ENCODE results near the gene PHIP. TPM values are rescaled to one million over a fixed set of nuclear protein-coding genes. Genes with fewer than 3 reads are reported as not detected.

Gene PHIP
- total and polyA plus RNA-seq, 2 of the 8 experiments (the other 6 are each of a cell fraction or from before 2014, with no cell fraction given): 7.3 to 56.2 TPM

DNA sequence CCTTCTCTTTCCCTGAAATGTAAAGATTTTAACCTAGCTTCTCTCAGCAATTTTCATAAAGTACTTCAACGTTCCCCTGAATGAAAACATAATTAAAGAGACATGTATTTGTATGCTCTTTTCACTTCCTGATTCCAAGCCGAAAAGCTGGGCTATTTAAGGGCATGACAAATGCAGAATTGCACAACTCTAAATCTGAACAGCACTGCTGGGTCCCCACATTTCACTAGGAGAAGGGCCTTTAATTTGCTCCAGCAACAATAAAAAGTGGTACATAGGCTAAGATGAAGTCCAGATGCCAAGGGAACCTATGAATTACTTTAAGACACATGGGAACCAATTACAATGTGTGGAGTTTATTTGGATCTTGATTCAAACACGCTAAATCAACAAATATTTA is 168.7 kb downstream of the PHIP start (continued):
- TF ChIP-seq RNF2 (IDR thresholded peaks at IDR 0.05; ENCODE audit: borderline replicate concordance, low read depth, low read length, missing control alignments, poor library complexity, severe bottlenecking) (no peak), POLR2A (IDR thresholded peaks at IDR 0.05; ENCODE audit: control extremely low read depth in 1 of 2, low read depth in 2 of 2, low read length in 2 of 2) (no peak), TAF1 (IDR thresholded peaks at IDR 0.05; ENCODE audit: low read depth, low read length) (no peak)
- TF ChIP-seq, protein P1, sequence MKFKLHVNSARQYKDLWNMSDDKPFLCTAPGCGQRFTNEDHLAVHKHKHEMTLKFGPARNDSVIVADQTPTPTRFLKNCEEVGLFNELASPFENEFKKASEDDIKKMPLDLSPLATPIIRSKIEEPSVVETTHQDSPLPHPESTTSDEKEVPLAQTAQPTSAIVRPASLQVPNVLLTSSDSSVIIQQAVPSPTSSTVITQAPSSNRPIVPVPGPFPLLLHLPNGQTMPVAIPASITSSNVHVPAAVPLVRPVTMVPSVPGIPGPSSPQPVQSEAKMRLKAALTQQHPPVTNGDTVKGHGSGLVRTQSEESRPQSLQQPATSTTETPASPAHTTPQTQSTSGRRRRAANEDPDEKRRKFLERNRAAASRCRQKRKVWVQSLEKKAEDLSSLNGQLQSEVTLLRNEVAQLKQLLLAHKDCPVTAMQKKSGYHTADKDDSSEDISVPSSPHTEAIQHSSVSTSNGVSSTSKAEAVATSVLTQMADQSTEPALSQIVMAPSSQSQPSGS (IDR thresholded peaks at IDR 0.05; ENCODE audit: low read length): no peak

Measured in H1 (cell line).